Cardiac muscle cell (in vitro differentiated cells and primary cell): ENCODE data around the gene SMYD3. TPM values are rescaled to one million over a fixed set of nuclear protein-coding genes. Genes with fewer than 3 reads are reported as not detected.

ENCODE experiments used
- DNase-seq, 2 donors: peaks; one replicate each; pipeline versions ENCODE4 v3.0.0 to v3.0.0-alpha.2; 2010 to 2017; ENCODE audit warnings: low read depth in 1 of 2, low spot score in 1 of 2
- H3K27ac ChIP-seq: fragments of 200-600 bp; sonication (generic); 2 replicates; pipeline ENCODE4 v1.5.1; 2016
- H3K27me3 ChIP-seq: fragments of 200-600 bp; sonication (generic); 2 replicates; pipeline ENCODE4 v1.6.0; 2016; ENCODE audit warnings: control low read depth
- H3K36me3 ChIP-seq: fragments of 200-600 bp; sonication (generic); 2 replicates; pipeline ENCODE4 v1.5.1; 2016; ENCODE audit warnings: control low read depth
- H3K4me1 ChIP-seq: fragments of 200-600 bp; sonication (generic); 2 replicates; pipeline ENCODE4 v1.8.1; 2017; ENCODE audit warnings: low read depth, mild to moderate bottlenecking, mixed run types
- H3K4me3 ChIP-seq: fragments of 200-600 bp; sonication (generic); 2 replicates; pipeline ENCODE4 v1.5.1; 2016; ENCODE audit warnings: mild to moderate bottlenecking
- H3K9me3 ChIP-seq: fragments of 200-600 bp; sonication (generic); 2 replicates; pipeline ENCODE4 v1.5.1; 2017; ENCODE audit warnings: low read depth, mild to moderate bottlenecking, control low read depth
- CTCF ChIP-seq: IDR thresholded peaks from 2 replicates; pipeline ENCODE4 v1.5.1; 2012; ENCODE audit warnings: low read depth, mild to moderate bottlenecking, low read length
- polyA plus RNA-seq: library from polyadenylated mRNA; unstranded; fragments of >200 nt; fragmentation: Nextera tagmentation; extraction: Ambion mirVana; gene quantifications from 2 replicates; pipeline ENCODE4 v1.2.1, GENCODE V29; 2016
- total RNA-seq: library from RNA; depleted of rRNA; stranded (reverse); fragments of >200 nt; gene quantifications from 2 replicates; pipeline ENCODE4 v1.2.3, GENCODE V29; 2016

SMYD3 gene
- total and polyA plus RNA-seq, 2 experiments from 2014 or later: 47.2 to 50.8 TPM

GRCh38 chr1:245932302-245932972, 574.6 kb downstream of the SMYD3 start:
- H3K27ac ChIP-seq: no peak overlapping the region
- TF ChIP-seq CTCF: no peak
- no peak overlapping the region for H3K4me3 ChIP-seq
- no peaks in the 10 kb centered on the region for H3K4me1 ChIP-seq
- no peaks in the 10 kb centered on the region for H3K9me3 ChIP-seq
- DNase-seq: no peak
- no peaks in the 10 kb centered on the region for H3K27me3 ChIP-seq
- H3K36me3 ChIP-seq: no peaks in the 10 kb centered on the region

DNA sequence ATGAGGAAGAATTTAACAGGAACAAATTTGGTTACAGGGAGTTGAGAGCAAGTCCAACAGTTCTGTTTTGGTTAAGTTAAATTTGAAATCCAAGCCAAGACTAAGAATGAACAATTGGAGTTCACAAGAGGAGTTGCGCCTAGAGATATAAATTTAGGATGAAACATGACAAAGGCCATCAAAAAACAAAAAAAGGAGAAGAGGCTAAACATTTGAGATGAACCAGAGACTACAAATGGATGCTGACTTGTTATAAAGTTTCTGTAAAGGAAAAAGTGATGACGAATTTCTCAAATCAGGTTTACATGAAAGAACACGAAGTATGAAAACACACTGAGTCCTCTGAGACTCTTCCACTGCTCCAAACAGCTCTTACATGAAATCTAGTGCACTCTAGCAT, 575.6 kb downstream of the SMYD3 start:
- Histone ChIP-seq H3K9me3 (no peaks in the 10 kb centered on the region), H3K4me3 (no peak overlapping the region), H3K27ac (no peak overlapping the region), H3K4me1 (peaks cover 3% of the 10 kb centered on the region), H3K27me3 (no peaks in the 10 kb centered on the region), H3K36me3 (no peaks in the 10 kb centered on the region)
- no peak for DNase-seq
- TF ChIP-seq CTCF: no peak

GRCh38 chr1:245929224-245929623, 577.9 kb downstream of the SMYD3 start:
- TF ChIP-seq CTCF: no peak
- Histone ChIP-seq H3K27me3 (no peaks in the 10 kb centered on the region), H3K9me3 (no peaks in the 10 kb centered on the region), H3K36me3 (no peaks in the 10 kb centered on the region), H3K4me1 (peaks cover 3% of the 10 kb centered on the region), H3K27ac (no peak overlapping the region), H3K4me3 (no peak overlapping the region)
- no peak for DNase-seq

- no peak overlapping the region for H3K4me3 ChIP-seq
- TF ChIP-seq CTCF: no peak
- no peak overlapping the region for H3K27ac ChIP-seq
- H3K4me1 ChIP-seq: peaks cover 3% of the 10 kb centered on the region
- H3K27me3 ChIP-seq: no peaks in the 10 kb centered on the region
- no peak for DNase-seq
- H3K9me3 ChIP-seq: no peaks in the 10 kb centered on the region
- H3K36me3 ChIP-seq: no peaks in the 10 kb centered on the region
Observed at GRCh38 chr1:245926888-245927287, 580.2 kb downstream of the SMYD3 start.

DNA sequence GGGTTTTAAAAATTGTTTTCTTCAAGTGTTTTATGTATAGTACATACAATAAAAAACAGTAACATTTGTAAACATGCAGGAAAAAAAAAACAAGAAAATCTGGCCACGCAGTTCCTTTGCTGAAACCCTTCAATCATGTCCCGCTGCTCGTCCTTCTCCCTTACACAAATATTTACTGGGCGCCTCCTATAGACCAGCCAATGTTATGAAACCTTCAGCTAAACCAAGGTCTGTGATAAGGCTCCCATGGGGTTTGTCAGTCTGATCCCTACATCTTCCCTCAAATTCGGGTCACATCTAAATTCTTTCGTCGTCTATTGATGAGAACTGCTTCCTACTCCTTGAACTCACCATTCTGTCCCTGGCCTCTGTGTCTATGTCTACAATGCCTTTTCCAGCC, 583.9 kb downstream of the SMYD3 start:
- H3K9me3 ChIP-seq: no peaks in the 10 kb centered on the region
- H3K27ac ChIP-seq: no peak overlapping the region
- H3K4me3 ChIP-seq: no peak overlapping the region
- TF ChIP-seq CTCF: no peak
- H3K4me1 ChIP-seq: peaks cover 3% of the 10 kb centered on the region
- no peaks in the 10 kb centered on the region for H3K36me3 ChIP-seq
- DNase-seq: no peak
- H3K27me3 ChIP-seq: no peaks in the 10 kb centered on the region
